Measurements from ENCODE around the gene CCDC32.

GRCh38 chr15:40554161-40554525 lies 10.7 kb downstream of the CCDC32 start:
- TF ChIP-seq CTCF (IDR thresholded peaks at IDR 0.05): no peak
- TF ChIP-seq POLR2A (IDR thresholded peaks at IDR 0.05): no peak
- TF ChIP-seq EP300 (IDR thresholded peaks at IDR 0.05): no peak

Measured in tibial nerve (tissue), 4 donors.